ENCODE results near the gene GRB14. TPM values are rescaled to one million over a fixed set of nuclear protein-coding genes. Genes with fewer than 3 reads are reported as not detected.

GRB14 gene
- total RNA-seq, 1 donor from 2014 or later: 24.1 TPM

GRCh38 chr2:164622338-164623106, 1.2 kb upstream of the GRB14 start:
- DNase-seq: no peak
- no peak for ATAC-seq (ENCODE audit: poor library complexity)
- intact Hi-C loops (cut with DNase I): no loop called here

- intact Hi-C loops (cut with DNase I): no loop called here
- DNase-seq (no peak), ATAC-seq (ENCODE audit: poor library complexity) (no peak)
Measured at GRCh38 chr2:164621764-164622105, 453 bp upstream of the GRB14 start.

- intact Hi-C loops (cut with DNase I): no loop called here
- DNase-seq: no peak
- ATAC-seq (ENCODE audit: poor library complexity): peak; percentile 18
Measured at GRCh38 chr2:164620457-164620856, 825 bp downstream of the GRB14 start.

- intact Hi-C loops (cut with DNase I): no loop called here
- no peak for ATAC-seq (ENCODE audit: poor library complexity)
- DNase-seq: no peak
Measured at GRCh38 chr2:164617466-164617865, 3.8 kb downstream of the GRB14 start.

- DNase-seq (no peak), ATAC-seq (ENCODE audit: poor library complexity) (no peak)
- intact Hi-C loops (cut with DNase I): no loop called here
Measured at GRCh38 chr2:164613321-164613982, 7.8 kb downstream of the GRB14 start.

- DNase-seq (no peak), ATAC-seq (ENCODE audit: poor library complexity) (no peak)
- intact Hi-C loops (cut with DNase I): no loop called here
Measured at GRCh38 chr2:164609790-164610189, 11.5 kb downstream of the GRB14 start.

- DNase-seq: no peak
- ATAC-seq (ENCODE audit: poor library complexity): peak; percentile 82
- intact Hi-C loops (cut with DNase I): no loop called here
Measured at GRCh38 chr2:164606557-164606956, 14.7 kb downstream of the GRB14 start.

- ATAC-seq (ENCODE audit: poor library complexity) (peak; percentile 61), DNase-seq (no peak)
- intact Hi-C loops (cut with DNase I): no loop called here
Measured at GRCh38 chr2:164605295-164605694, 16.0 kb downstream of the GRB14 start.

GRCh38 chr2:164600763-164601162, 20.5 kb downstream of the GRB14 start:
- DNase-seq: no peak
- peak; percentile 69 for ATAC-seq (ENCODE audit: poor library complexity)
- intact Hi-C loops (cut with DNase I): no loop called here

GRCh38 chr2:164599954-164600589, 21.2 kb downstream of the GRB14 start:
- DNase-seq: no peak

GRCh38 chr2:164597983-164598382, 23.3 kb downstream of the GRB14 start:
- no peak for ATAC-seq (ENCODE audit: poor library complexity)
- intact Hi-C loops (cut with DNase I): loop anchor here (5.0 kb wide), 1 partner anchor 36 kb away; no protein-coding TSS in a partner anchor
- no peak for DNase-seq

More at GRCh38 chr2:164599954-164600589, 21.2 kb downstream of the GRB14 start:
- peak; percentile 88 for ATAC-seq (ENCODE audit: poor library complexity)
- intact Hi-C loops (cut with DNase I): loop anchor here (5.0 kb wide), 1 partner anchor 38 kb away; no protein-coding TSS in a partner anchor

GRCh38 chr2:164595031-164595430, 26.3 kb downstream of the GRB14 start:
- no peak for DNase-seq
- ATAC-seq (ENCODE audit: poor library complexity): no peak
- intact Hi-C loops (cut with DNase I): loop anchor here (5.0 kb wide), 1 partner anchor 33 kb away; no protein-coding TSS in a partner anchor

GRCh38 chr2:164593959-164594358, 27.3 kb downstream of the GRB14 start:
- no peak for ATAC-seq (ENCODE audit: poor library complexity)
- intact Hi-C loops (cut with DNase I): no loop called here
- DNase-seq: no peak

GRCh38 chr2:164593541-164593940, 27.7 kb downstream of the GRB14 start:
- ATAC-seq (ENCODE audit: poor library complexity) (no peak), DNase-seq (no peak)
- intact Hi-C loops (cut with DNase I): no loop called here

GRCh38 chr2:164589522-164589921, 31.8 kb downstream of the GRB14 start:
- intact Hi-C loops (cut with DNase I): no loop called here
- DNase-seq (no peak), ATAC-seq (ENCODE audit: poor library complexity) (no peak)

- DNase-seq (no peak), ATAC-seq (ENCODE audit: poor library complexity) (no peak)
- intact Hi-C loops (cut with DNase I): no loop called here
Measured at GRCh38 chr2:164581050-164581449, 40.2 kb downstream of the GRB14 start.

- no peak for ATAC-seq (ENCODE audit: poor library complexity)
- DNase-seq: no peak
- intact Hi-C loops (cut with DNase I): no loop called here
Measured at GRCh38 chr2:164574931-164575330, 46.4 kb downstream of the GRB14 start.

GRCh38 chr2:164570475-164570874, 50.8 kb downstream of the GRB14 start:
- ATAC-seq (ENCODE audit: poor library complexity): no peak
- intact Hi-C loops (cut with DNase I): no loop called here
- no peak for DNase-seq

GRCh38 chr2:164569378-164569777, 51.9 kb downstream of the GRB14 start:
- intact Hi-C loops (cut with DNase I): no loop called here

GRCh38 chr2:164568317-164568716, 53.0 kb downstream of the GRB14 start:
- ATAC-seq (ENCODE audit: poor library complexity) (no peak), DNase-seq (no peak)
- intact Hi-C loops (cut with DNase I): no loop called here

More at GRCh38 chr2:164569378-164569777, 51.9 kb downstream of the GRB14 start:
- DNase-seq (no peak), ATAC-seq (ENCODE audit: poor library complexity) (no peak)

Measured in Right ventricle myocardium superior (tissue), 1 donor.